Measurements from ENCODE around the gene SLC9A1.
"Not testable (repeated sequence)": the region's sequence is repeated elsewhere in the genome, so short reads cannot be mapped to it uniquely, and the experiment has no call there.

Gene SLC9A1

GRCh38 chr1:27154991-27155781 is at the start of gene SLC9A1:
Gene SLC9A1 (minus strand): TSS chr1:27155125. CDS start chr1:27154334, 791 bp downstream.
- peak; percentile 93 for DNase-seq

DNA sequence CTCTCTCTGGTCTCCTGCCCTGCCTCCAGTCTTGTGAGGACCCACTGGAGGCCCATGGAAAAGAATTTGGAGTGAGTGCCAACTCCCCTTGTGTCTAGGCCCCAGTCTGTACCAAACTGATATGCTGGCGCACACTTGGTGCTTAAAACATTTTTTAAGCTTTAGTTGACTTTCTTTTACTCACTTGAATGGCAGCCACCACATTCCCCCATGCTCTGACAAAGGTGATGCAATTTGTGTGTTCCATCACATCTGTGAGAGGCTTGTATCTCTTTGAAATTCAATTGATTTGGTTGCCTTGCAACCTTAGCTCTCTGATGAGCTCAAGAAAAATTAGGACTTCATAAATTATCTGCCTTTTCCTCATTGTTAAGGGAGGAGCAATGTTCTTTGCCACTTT is 49.0 kb upstream of the SLC9A1 start:
- DNase-seq: no peak

GRCh38 chr1:27201295-27201694 is 46.4 kb upstream of the SLC9A1 start:
- no peak for DNase-seq

- no peak for DNase-seq
Observed at GRCh38 chr1:27193194-27193593, 38.3 kb upstream of the SLC9A1 start.

DNA sequence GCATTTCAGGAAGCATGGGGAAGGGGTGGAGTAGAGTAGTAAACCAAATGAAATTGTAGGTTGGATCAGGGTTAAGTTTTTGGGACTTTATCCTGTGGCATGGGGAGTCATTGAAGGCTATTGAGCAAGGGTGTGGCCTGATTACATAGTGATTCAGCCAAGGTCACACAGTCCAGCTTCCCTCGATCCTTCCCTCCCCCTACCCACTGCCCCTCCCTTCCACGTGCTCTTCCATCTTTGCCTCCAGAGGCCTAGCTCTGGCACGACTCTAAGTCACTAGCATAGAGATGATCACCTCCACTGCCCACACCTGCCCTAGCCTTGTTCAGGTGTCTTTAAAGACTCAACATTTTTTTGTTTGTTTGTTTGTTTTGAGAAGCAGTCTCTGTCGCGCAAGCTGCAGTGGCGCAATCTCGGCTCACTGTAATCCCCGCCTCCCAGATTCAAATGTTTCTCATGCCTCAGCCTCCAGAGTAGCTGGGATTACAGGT is 37.2 kb upstream of the SLC9A1 start:
- DNase-seq: peak; percentile 19

GRCh38 chr1:27184665-27185064 is 29.7 kb upstream of the SLC9A1 start:
- not testable (repeated sequence) for DNase-seq

DNA sequence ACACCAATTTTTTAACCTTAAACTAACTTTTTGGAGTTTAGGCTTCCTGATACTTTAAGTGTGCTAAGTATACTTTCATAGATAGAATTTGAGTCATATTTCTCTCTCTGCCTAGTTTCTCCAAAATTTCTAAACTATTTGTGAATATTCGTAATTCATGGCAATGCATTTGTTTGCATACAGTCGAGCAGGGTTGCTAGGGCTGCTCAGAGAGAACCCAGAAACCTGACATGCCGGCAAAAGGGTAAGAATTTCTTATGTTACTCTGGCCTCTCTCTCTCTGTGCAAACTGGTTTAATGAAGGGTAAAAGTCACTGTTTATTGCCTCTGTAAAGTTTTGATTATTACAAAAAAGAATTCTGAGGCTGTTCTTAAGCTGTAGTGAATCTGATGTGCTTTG is 25.1 kb upstream of the SLC9A1 start:
- no peak for DNase-seq

DNA sequence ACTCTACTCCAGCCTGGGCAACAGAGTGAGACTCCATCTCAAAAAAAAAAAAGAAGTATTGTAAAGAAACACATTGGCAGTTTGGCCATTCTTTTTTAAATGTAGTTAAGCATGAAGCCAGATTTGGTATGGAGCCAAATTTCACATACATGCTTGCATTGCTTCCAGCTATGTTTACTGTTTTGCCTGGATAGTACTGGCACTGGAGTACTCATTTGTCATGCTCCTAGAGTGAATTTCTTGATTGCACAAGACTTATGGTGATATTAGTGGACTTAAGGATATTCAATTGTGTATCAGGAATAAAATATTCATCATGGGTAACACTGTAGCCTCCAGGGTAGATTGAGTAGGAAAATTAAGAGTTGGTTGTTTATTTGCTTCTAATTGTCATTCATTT is 24.5 kb upstream of the SLC9A1 start:
- no peak for DNase-seq

- DNase-seq: no peak
Observed at GRCh38 chr1:27176954-27177353, 22.0 kb upstream of the SLC9A1 start.

DNA sequence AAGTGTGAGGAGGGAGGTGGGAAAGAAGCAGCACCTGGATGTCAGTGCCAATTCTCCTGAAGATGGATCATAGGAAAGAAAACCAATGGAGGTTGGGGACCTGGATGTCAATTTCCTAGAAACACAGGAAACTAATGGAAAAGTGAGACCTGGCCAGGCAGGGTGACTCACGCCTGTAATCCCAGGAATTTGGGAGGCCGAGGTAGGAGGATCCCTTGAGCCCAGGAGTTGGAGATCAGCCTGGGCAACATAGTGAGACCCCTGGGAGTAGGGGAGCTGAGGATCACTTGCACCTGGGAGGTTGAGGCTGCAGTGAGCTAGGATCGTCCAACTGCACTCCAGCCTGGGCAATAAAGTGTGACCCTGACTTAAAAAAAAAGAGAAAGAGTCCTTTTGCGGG is 21.4 kb upstream of the SLC9A1 start:
- DNase-seq: no peak

GRCh38 chr1:27172992-27173391 is 18.1 kb upstream of the SLC9A1 start:
- not testable (repeated sequence) for DNase-seq

DNA sequence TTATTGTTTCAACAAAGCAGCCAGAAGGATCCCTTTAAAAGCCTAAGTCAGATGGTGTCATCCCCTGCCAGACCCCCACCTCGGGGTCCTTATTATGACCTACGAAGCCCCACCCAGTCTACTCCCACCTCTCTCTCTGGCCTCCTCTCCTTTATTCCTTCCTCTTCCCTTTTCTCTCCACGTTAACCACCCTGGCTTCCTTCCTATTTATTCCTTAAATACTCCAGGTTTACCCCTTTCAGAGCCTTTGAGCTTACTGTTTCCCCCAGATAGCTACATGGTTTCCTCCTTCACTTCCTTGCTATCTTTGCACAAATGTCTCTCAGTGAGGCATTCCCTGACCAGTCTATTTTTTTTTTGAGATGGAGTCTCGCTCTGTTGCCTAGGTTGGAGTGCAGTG is 12.0 kb upstream of the SLC9A1 start:
- DNase-seq: no peak

DNA sequence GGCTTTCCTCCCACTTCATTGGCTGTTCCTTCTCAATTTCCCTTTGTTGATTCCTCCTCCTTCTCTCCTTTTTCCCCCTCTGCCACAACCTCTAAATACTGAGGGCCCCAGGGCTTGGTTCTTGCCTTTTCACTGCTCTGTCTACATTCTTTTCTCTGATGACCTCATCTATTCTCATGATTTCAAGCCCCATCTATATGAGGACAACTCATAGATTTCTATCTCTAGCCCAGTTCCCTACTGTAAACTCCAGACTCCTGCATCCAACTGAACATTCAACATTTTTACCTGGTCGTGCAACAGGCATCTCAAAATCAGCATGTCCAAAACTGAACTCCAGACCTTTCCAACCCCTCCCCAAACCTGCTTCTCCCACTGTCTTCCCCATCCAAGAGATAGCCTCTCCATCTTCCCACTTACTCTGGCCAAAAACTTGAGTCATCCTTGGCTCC is 11.5 kb upstream of the SLC9A1 start:
- no peak for DNase-seq

DNA sequence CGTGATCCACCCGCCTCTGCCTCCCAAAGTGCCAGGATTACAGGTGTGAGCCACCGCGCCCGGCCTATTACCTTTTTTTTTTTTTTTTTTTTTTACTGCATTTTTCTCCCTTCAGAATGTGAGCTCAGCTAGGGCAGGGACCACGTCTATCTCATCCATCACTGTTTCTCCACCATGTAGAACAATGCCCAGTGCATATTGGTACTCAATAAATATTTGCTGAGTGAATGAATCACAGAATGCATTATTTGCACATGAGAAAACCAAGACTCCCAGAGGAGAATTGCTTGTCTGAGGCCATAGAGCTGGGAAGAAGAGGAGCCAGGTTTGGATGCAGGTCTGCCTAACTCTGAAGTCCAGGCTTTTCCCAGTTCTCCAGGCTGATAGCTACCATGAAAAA is 8.2 kb upstream of the SLC9A1 start:
- no peak for DNase-seq

- no peak for DNase-seq
Observed at GRCh38 chr1:27162090-27162489, 7.2 kb upstream of the SLC9A1 start.

DNA sequence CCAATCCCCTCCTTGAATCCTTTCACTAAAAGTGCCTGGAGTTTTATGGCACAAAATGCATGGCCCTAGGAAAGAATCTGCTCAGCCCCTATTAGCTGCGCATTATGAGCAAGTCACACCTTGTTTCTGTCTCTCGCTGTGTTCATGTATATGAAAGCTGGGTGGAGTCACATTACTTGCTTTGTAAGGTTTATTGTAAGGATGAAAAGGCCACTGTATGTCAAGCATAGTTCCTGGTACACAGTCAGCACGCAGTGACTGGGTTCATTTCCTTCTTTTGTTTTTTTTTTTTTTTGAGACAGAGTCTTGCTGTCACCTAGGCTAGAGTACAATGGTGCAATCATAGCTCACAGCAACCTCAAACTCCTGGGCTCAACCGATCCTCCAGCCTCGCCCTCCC is 6.7 kb upstream of the SLC9A1 start:
- DNase-seq: peak; percentile 36

DNA sequence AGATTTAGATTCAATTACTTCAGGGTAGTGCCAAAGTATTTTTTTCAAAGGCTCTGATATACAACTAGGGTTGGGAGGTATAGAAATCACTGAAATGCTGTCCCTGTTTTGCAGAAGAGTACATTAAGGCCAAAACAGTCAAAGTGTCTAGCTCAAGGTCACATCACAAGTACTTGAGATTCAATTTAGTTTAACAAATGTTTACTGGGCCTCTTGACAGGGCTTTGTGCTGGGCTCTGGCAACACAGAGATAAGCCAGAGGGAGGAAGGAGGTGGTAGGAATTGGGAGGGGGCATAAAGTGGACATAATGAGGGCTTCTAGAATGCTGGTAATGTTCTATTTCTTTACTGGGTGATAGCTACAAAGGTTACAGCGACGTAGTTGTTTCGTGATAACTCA is 2.3 kb upstream of the SLC9A1 start:
- DNase-seq: no peak

- no peak for DNase-seq
Observed at GRCh38 chr1:27154469-27154990, 395 bp downstream of the SLC9A1 start.

DNA sequence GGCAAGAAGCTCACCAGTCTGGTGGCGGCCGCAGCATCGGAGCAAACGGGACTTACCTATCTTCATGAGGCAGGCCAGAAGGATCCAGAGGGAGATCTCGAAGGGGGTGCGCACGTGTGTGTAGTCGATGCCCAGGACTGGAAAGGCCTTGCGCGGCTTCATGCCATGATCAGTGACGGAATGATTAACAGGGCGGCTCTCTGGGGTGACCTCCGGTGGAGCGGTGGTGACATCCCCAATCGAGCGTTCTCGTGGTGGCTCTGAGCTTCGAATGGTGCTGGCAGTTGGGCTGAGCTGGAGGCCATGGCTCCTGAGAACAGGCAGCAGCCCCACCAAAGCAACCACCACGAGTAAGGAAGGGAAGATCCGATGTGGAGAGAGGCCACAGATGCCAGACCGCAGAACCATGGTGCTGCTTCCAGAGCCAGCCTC is 982 bp downstream of the SLC9A1 start:
- no peak for DNase-seq

DNA sequence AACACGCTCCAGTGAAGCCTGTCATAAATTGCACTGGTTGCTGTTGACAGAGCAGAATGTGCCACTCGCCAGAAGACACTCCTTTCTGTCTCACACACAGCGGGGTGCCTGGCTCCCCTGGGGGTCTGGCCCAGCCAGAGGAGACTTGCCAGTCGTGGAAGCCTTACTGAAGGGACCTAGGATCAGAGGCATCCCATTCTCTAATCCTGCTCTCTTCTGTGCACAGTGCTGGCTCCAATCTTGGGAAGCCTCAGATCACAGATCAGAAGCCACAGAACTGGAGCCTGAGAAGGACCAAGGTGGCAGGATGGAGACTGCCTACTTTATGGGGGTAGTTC is 1.4 kb downstream of the SLC9A1 start:
- no peak for DNase-seq

- no peak for DNase-seq
Observed at GRCh38 chr1:27152829-27153548, 1.9 kb downstream of the SLC9A1 start.

DNA sequence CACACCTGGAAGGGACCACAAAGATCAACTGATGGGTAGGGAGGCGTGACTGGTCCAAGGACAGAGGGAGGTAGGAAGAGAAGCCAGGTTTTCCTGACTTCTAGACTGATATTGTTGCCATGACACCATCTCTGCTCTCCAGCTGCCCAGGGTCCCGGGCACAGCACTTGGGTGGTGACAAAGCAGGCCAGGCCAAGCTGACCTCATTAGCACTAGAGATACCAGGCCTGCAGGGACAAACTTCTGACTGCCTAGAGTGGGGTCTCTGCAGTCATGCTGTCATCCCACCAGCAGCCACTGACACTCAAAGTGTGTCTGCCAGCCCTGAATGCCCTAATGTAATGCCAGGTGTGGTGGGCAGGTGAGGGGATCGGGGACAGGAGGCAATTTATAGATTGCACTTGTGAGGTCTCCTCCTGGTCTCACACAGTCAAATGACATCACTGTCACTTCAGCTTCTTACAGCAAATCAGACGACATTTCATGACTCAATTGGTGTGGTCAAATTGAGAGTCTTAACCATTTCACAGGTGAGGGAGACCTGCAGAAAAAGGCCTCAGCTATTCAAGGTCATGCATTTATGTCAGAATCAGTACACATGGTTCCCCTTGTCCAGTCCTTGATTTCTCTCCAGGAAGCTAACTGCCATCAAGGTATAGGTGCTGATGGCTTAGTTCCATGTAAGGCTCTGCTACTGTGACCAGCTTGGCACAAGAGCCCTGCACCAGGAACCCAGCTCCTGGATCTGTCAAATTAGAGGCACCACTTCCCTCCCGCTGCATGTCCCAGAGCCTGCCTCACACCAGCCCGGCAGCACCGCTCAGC is 2.7 kb downstream of the SLC9A1 start:
- no peak for DNase-seq

DNA sequence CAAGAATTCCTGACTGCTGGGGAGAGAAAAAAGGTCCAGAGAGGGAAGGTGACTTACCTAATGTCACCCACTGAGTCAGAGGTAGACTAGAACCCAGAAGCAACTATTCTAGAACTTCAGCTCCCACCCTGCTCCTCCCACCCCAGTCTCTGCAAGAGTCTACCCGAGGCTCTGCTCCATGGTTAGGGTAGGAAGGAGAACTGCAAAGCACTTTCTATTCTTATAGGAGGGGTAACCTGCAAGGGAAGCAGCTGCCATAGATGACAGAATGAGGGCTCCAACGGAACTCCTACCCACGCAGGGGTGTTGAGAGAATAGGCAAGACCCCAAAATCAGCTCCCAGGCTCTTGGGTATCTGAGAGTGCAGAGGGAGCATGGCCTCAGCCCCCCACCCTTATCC is 4.3 kb downstream of the SLC9A1 start:
- no peak for DNase-seq

Measured in CD4-positive, alpha-beta T cell treated with Interleukin-15 for 1 hour (primary cell).